HG03139 (cell line): Measurements from ENCODE around the gene AMACR.

Experiments
- ATAC-seq: cut with Tn5 transposase; IDR thresholded peaks from one replicate; pipeline ENCODE4 v1.9.1; 2021; ENCODE audit not compliant: unreplicated experiment

Gene AMACR

DNA sequence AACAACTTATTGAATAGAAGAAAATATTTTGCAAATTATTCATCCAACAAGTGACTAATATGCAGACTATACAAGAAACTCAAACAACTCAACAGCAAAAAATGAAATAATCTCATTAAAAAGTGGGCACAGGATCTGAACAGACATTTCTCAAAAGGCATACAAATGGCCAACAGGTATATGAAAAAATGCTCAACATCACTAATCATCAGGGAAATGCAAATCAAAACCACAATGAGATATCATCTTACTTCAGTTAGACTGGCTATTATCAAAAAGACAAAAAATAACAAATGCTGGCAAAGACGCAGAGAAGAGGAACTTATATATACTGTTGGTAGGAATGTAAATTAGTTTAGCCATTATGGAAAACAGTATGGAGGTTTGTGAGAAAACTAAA is 1.8 kb upstream of the AMACR start:
- no peak for ATAC-seq

DNA sequence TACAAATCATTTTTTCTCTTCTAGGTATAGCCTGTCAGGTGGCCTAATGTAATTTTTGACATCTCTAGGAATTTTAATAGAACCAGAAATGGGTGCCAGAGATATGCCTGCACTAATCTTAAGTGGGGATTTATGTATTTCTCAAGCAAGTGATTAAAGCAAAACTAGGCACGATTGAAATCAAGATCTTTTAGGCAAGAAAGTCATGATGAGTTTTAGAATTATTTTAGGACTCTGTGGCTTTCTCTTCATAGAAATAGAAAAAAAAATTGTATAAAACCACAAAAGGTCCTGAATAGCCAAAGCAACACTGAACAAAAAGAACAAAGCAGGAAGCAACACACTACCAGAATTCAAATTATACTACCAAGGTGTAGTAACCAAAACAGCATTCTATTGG is 952 bp upstream of the AMACR start:
- no peak for ATAC-seq

DNA sequence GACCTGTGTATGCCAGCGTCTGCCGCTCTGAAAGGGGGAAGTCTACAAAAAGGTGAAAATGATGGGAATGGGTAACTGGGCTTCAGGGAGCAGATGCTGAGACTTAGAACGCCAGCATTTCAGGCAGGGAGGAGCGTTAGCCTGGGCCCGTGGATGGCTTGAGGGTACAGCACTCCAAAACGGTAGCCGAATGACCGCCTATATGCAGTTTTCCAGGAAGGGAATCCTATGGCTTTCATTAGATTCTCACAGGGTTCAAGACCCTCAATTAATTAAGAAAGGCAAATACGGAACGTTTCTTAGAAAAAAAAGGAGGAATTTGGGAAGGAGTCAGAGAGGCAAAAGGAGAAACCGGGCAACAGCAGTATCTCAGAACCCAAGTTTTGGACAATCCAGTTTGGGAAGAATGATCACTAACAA is 639 bp downstream of the AMACR start:
- no peak for ATAC-seq

DNA sequence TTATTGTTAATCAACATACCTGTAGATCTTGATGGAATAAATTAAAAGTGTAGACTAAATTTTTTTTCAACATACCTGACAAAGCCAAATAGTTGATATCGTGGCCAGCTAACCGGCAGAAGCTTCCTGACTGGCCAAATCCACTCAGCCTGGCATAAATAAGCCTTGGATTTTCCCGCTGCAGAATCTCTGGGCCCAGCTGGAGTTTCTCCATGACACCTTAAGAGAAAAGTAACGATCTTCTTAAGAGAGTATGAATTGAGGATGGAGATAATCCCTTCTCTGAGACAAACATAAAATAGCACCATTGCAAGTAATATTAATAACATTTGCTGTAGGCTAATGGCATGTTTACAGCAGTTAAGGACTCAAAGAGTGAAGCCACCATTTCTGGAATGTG is 2.2 kb downstream of the AMACR start:
- ATAC-seq, result no peak

DNA sequence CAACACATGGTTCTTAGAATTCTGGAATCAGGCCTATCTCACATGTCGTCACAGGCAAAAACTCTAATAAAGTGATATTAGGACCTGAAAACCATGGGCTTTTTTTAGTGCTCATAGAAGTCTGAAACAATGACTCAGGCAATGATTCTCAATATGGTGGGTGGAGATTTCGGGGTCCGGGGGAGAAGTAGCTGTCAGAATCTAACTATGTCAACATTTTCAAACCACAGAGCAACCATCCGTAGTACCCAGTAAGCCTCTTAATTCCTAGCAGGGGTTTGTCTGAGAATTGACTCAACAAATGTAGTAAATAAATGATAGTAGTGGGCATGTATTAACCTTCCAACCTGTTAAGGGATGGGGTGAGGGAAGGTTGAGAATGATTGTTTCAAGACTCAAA is 2.6 kb downstream of the AMACR start:
- no peak for ATAC-seq

DNA sequence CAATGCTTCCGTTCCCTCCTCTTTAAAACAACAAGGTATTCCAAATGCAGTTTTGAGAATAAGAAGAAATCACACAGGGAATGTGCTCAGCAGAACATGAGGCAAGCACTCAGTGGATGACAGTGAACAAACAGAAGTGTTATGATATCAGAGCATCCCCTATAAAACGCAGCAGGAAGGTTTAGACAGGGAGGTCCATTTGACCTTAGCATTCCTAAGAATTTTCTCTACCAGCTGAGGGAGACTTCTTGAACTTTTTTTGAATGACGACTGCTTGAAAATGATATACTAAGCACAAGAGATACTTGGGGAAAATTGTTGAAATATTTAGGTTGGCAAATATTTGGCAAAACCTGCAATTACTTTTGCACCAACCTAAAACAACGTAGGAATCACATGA is 3.9 kb downstream of the AMACR start:
- no peak for ATAC-seq

DNA sequence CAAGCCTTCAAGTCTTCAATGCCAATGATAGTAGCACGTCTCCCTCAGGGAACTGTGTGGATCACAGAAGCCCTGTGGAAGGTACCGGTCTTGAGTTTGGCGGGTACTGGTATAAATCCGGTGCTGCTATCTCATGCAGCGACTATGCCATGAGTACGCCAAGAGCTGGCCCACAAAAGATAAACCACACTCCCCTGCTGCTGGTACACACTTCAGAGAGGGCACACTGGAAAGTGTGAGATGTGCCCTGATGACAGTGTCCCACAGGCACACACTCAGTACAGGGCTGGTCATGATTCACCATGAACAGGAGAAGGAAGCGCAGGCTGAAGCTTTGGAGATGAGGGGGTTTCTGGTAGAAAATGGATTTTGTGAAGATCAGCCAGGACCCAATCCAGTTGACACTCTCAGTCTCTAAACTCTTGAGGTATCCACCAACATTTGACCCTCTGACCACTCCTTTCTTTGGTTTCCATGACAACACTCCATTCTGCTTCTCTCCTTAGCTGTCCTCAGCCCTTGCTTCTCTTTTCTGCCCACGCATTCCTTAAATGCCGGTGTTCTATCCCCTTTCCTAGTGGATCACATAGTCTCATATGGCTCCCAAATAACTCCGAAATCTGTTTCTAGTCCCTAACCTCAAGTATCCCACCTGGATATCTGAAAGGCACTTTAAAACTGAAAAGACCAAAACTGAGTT is 5.1 kb downstream of the AMACR start:
- ATAC-seq, result no peak

DNA sequence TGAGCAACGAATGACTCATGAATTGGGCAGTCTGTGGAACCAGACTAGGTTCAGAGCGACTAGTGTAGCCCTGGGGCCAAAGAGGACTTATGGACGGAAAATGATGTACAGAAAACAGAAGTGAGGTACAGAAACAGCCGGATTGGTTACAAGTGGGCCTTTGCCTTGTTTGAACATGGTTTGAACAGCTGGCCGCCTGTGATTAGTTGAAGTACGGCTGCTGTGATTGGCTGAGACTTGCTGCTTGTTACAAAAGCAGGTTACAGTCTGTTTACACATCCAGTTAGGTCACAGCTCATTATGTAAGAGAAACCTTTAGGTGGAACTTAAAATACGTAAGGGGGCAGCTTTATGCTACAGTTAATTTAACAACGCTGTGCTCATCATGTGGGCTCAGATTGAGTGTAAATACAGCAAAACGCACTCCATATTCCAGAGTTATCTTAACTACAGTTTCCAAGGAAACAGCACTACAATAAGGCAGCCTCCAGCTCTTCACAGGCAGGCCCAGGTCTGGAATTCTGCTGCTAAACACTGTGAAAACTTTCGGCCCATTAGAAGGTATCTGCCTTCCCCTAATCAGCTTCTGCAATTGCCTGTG is 6.5 kb downstream of the AMACR start:
- no peak for ATAC-seq

DNA sequence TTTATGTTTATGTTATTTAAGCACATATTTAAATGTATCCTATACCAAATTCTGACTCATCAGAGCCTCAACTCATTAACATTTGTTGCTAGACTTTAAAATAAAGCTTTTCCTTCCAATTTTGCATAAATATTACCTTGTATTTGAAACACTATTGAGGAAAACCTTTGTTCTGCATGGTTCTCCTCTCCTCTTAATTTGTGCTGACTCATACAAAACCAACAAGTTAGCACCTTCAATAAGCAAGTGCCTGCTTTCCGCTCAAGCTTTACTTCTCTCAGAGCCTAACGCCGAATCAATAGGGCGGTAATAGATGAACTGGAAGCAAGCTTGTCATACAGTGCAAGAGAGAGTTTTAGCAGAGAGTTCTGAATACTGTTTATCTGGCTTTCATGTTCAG is 7.9 kb downstream of the AMACR start:
- ATAC-seq, result no peak

DNA sequence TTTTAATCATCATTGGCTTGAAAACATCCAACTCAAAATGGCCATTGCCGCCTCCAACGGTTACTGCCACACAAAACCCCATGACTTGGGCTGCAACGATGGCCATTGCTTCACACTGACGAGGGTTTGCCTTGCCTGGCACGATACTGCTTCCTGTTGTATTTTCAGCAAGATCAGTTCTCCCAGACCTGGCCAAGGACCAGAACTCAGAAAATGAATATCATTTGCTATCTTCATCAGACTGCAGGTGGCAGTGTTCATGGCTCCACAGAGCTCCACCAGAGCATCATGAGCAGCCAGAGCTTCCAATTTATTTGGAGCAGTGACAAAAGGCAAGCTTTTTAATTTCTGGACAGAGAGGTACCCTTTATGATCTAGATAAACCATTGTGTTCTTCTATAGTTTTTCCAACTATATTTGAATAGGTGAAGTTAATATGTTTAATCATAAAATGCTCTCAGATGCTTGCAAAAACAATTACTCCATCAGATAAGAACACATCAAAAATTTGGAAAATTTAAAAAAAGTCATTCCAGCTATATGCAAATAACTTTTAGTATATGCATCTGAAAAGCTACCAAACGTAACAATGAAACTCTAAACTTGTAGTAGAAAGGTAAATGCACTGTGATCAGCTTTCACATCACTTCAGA is 10.4 kb downstream of the AMACR start:
- peak; percentile 79 for ATAC-seq

DNA sequence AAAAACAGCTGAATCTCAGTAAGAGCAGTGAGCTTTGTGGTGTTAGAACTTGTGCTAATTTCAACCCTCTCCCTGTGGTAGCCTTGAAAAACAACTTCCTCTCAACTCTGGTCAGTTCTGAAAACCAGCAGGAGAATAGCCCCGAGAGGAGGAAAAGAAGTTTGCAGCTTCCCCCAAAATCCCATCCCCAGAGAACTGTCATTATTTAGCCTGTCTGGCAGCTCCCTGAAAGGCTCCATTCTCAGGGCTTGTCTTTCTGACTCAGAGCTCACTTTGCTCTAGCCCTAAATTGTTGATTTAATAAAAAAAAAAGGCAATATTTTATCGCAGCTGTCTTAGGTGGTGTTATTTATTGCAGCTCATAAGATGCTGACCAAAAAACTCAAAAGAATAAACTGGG is 12.0 kb downstream of the AMACR start:
- no peak for ATAC-seq

DNA sequence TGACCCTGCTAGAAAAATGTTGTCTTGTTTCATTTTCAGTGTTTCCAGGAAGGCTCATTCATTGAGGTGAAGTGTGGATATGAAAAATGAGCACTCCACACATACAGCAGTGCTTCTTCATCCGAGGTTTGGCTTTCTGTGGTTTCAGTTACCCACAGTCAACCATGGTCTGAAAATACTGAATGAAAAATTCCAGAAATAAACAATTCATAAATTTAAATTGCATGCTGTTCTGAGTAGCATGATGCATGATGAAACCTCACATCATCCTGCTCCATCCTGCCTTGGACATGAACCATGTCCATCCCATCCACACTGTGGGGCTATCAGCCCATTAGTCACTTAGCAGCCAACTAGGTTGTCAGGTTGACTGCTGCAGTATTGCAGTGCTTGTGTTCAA is 13.0 kb downstream of the AMACR start:
- no peak for ATAC-seq

DNA sequence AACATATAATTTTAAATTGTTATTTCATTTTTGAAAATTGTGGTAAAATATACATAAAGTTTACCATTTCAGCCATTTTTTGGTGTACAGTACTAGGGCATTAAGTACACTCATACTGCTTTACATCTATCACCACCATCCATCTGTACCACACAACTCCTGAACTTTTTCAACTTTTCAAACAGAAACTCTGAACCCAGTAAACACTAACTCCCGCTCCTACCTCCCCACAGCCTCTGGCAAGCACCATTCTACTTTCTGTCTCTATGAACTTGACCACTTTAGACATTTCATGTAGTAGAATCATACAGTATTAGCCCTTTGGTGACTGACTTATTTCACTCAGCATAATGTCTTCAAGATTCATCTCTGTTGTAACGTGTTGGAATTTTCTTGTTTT is 15.0 kb downstream of the AMACR start:
- ATAC-seq, result no peak

DNA sequence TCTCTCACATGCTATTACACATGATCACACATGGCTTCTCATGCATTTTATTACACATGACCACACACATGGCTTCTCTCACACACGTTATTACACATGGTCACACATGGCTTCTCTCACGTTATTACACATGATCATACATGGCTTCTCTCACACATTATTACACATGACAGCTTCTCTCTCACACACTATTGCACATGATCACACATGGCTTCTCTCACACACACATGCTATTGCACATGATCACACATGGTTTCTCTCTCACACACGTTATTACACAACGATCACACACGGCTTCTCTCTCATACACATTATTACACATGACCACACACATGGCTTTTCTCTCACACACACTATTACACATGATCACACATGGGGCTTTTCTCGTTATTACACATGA is 22.4 kb downstream of the AMACR start:
- no peak for ATAC-seq

DNA sequence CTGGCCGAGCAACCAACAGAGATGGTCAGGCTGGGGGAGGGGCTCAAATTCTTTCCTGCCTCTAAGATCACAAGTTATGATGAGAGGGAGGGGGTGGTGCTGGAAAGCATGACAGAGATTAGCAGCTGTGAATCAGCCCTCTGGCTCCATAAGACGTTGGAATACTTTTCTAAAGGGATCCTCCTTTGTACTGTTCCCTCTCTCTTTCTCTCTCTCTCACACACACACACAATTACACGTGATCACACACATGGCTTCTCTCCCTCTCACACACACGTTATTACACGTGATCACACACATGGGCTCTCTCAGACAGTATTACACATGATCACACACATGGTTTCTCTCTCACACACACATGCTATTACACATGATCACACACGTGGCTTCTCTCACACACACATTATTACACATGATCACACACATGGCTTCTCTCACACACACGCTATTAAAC is 23.2 kb downstream of the AMACR start, which contains the start of gene SLC45A2:
Gene SLC45A2, minus strand, starts transcription at position 23 of the 454 bp plus-strand sequence. CDS start 110 bp downstream, outside the sequence.
- ATAC-seq, result no peak

DNA sequence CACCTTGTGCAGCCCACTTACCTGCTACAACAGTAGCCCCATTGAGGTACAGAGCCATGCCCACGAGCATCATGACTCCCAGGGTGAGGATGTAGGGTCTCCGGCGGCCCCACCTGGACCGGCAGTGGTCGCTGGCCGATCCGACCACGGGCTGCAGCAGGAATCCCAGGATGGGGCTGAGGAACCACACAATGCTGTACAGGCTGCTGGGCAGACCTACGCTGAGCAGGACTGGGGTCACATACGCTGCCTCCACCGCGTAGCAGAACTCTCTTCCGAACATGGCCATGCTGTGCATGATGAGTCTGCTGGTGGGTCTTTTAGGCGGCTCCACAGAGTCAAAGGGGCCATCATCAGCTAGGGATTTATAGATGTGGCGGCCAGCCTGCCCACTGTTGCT is 23.7 kb downstream of the AMACR start:
- ATAC-seq, result no peak

DNA sequence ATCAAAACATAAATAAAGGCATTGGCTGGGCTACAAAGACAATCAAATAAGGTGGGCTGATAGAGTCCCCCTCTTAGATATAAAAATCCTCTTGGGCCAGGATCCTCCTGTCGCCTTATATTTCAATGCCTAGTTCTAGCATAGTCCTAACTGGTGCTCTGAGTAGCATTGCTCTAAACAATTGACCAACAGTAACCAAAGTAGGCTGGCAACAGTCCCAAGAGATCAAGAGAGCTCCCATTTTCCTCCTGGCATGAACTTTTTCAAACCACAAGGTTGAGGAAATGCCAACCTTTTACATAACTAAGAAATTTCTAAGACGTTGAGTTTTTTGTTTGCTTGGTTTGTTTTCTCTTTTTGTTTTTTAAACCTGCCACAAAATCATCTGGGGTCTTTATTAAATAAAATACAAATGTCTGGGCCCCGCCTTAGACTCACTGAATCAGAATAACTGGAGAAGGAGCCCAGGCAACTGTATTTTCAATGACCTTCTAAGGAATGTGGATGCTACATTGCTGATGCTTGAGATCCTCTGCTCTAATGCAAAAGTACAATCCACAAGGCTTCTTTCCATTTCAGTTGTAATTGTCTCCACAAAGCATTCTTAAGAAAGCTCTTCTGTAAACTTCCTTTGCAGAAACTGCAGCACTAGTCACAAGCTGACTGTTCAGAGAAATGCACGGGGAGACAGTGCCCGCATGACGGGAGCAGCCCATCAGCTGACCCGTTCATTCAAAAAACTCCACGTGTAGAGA is 26.3 kb downstream of the AMACR start:
- no peak for ATAC-seq

DNA sequence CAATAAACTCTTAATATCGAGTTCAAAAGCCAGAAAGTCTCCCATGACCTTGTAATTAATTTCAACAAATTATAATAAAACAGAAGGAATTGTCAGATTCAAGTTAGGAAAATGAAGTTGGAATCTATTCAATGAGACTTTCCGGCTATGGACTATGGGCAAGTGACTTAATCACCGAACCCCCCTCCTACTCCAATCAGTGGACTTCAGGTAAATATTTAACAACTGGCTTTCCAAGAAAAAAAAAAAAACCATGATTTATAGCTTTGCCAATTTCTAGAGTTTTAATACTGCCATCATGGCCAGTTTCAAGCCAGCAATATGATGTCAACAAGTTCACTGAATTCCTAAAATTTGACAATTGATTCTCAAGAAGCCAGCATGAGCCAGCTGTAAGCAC is 27.8 kb downstream of the AMACR start:
- ATAC-seq, result no peak

DNA sequence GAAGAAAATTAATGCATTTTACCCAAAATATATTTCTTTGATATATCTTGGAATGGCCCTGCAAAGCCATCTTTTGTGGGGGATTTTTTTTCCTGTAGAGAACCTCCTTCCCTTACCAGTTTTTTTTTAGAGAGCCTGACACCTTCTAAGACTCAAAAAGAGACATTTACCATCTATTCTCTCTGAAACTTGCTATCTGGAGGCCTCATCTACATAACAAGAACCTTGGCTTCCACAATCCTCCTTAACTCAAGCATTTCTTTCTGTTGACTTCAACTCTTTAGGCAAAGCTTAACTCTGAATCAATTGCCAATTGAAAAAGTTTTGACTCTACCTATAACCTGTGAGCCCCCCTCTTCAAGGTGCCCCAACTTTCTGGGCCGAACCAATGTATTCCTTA is 29.5 kb downstream of the AMACR start:
- no peak for ATAC-seq

DNA sequence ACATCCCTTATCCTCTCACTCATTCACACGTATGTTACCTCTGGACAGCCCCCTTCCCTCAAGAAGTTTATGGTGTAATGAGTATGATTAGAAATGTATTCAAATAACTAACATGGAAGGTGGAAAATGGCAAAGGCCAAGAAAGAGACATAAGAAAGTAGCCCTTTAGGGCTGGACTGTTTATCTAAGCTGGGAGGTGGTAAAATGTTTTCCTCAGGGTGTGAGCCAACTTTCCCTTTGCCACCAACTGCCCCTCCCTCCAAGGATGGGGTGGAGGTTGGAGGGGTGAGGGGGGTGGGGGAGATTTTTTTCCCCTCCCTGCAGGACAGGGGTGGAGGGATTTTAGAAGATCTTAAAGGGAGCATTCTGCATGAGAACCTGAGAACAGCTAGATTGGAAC is 31.5 kb downstream of the AMACR start:
- no peak for ATAC-seq

DNA sequence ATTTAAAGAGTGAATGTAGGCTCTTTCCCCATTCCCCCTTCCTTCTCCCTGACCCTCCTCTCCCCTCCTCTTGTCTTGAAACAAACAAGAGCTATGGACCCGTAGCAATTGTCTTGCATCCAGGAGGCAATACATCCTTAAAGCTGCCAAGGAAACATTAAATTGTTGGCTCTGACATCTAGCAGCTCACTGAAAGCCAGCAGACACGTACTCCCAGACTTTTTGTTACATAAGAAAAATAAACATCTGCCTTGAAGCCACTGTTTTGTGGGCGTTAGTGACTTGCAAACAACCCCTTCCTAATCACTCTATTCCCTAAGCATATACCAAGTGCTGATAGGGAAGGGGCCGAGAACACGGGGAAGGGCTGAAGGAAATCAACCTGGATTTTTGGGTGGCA is 32.0 kb downstream of the AMACR start:
- ATAC-seq, result no peak

DNA sequence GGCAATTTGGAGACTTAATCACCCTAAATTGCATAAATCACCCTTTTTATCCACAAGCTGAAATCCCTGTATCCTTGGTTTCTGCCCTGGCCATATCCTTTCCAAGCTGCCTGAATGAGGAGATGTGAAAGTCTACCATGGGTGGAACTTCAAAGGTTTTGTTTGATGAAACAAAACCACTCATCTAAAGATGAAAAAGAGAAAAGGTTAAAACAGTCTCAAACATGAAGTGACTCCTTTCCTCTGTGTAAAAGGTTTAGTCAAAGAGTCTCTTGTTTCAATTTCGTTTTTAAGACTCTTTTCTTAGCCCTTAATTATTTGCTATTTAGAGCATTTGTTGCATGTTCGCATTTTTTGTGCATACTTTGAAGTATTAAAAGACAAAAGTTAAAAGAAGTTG is 34.6 kb downstream of the AMACR start:
- ATAC-seq, result no peak
